Neuronal stem cell (in vitro differentiated cells): ENCODE results near the gene NNT.
A peak's percentile ranks its signal among the peaks of the same experiment; 100 is the strongest.
"Not testable (repeated sequence)": the region's sequence is repeated elsewhere in the genome, so short reads cannot be mapped to it uniquely, and the experiment has no call there.

Source experiments
- DNase-seq: peaks from one replicate; pipeline ENCODE4 v3.0.0-alpha.2; 2013; ENCODE audit warnings: low spot score
- H2AFZ ChIP-seq: one replicate; pipeline ENCODE4 v1.6.1; 2013; ENCODE audit warnings: mild to moderate bottlenecking, low read length, inconsistent platforms
- H2AK5ac ChIP-seq: 2 replicates; pipeline ENCODE4 v1.6.1; 2013; ENCODE audit warnings: low read depth, mild to moderate bottlenecking, inconsistent platforms, low read length, moderate library complexity, mixed read lengths
- H2BK120ac ChIP-seq: 2 replicates; pipeline ENCODE4 v1.6.1; 2013; ENCODE audit warnings: low read depth, mild to moderate bottlenecking, inconsistent platforms, low read length, moderate library complexity, mixed read lengths
- H2BK12ac ChIP-seq: one replicate; pipeline ENCODE4 v1.6.1; 2013; ENCODE audit warnings: low read length, inconsistent platforms
- H2BK15ac ChIP-seq: 2 replicates; pipeline ENCODE4 v1.6.1; 2013; ENCODE audit warnings: mild to moderate bottlenecking, low read length, inconsistent platforms, mixed read lengths
- H2BK5ac ChIP-seq: one replicate; pipeline ENCODE4 v1.6.1; 2013; ENCODE audit warnings: inconsistent platforms, mild to moderate bottlenecking, low read length, moderate library complexity
- H3K14ac ChIP-seq: one replicate; pipeline ENCODE4 v1.6.1; 2013; ENCODE audit warnings: low read length, inconsistent platforms
- H3K18ac ChIP-seq: 2 replicates; pipeline ENCODE4 v1.6.1; 2013; ENCODE audit warnings: low read length, inconsistent platforms
- H3K23ac ChIP-seq: 2 replicates; pipeline ENCODE4 v1.6.1; 2013; ENCODE audit warnings: low read depth, mild to moderate bottlenecking, mixed read lengths, low read length, inconsistent platforms; ENCODE audit not compliant: poor library complexity
- H3K27ac ChIP-seq: replicated peaks from 3 replicates; pipeline ENCODE4 v1.5.1; 2013; ENCODE audit warnings: low read length, inconsistent platforms
- H3K27me3 ChIP-seq, 3 experiments: 2 replicates each; pipeline ENCODE4 v1.6.1; 2013; ENCODE audit warnings: low read length in 3 of 3, mild to moderate bottlenecking in 2 of 3, inconsistent platforms in 1 of 3, low read depth in 1 of 3, mixed read lengths in 1 of 3, moderate library complexity in 1 of 3; ENCODE audit not compliant: control insufficient read depth in 3 of 3, insufficient read depth in 3 of 3
- H3K36me3 ChIP-seq, 2 donors: replicated peaks in 1 of 2; 2 replicates each; pipeline ENCODE4 v1.6.1; 2013; ENCODE audit warnings: low read length in 2 of 2; ENCODE audit not compliant: control insufficient read depth in 2 of 2, insufficient read depth in 2 of 2
- H3K4ac ChIP-seq: 2 replicates; pipeline ENCODE4 v1.6.1; 2013; ENCODE audit warnings: inconsistent platforms, mild to moderate bottlenecking, low read length, moderate library complexity
- H3K4me1 ChIP-seq, 2 donors: 1 replicate in 1 of 2; 2 replicates in 1 of 2; pipeline ENCODE4 v1.6.1; 2013; ENCODE audit warnings: low read length in 2 of 2, low read depth in 1 of 2; ENCODE audit not compliant: control insufficient read depth in 2 of 2, insufficient read depth in 1 of 2
- H3K4me2 ChIP-seq: one replicate; pipeline ENCODE4 v1.6.1; 2013; ENCODE audit warnings: mild to moderate bottlenecking, low read length, inconsistent platforms; ENCODE audit not compliant: insufficient read depth, poor library complexity, severe bottlenecking
- H3K4me3 ChIP-seq, 2 donors: 2 replicates each; pipeline ENCODE4 v1.5.1; 2013; ENCODE audit warnings: low read length in 2 of 2, mild to moderate bottlenecking in 2 of 2, inconsistent platforms in 1 of 2, moderate library complexity in 1 of 2
- H3K79me1 ChIP-seq: one replicate; pipeline ENCODE4 v1.6.1; 2013; ENCODE audit warnings: low read depth, mild to moderate bottlenecking, inconsistent platforms, low read length, moderate library complexity
- H3K9ac ChIP-seq: one replicate; pipeline ENCODE4 v1.6.1; 2013; ENCODE audit warnings: mild to moderate bottlenecking, low read depth, low read length, inconsistent platforms; ENCODE audit not compliant: poor library complexity
- H3K9me3 ChIP-seq, 2 donors: replicated peaks in 1 of 2; 2 replicates each; pipeline versions ENCODE3 to v1.6.1; 2013; ENCODE audit warnings: low read length in 2 of 2, mild to moderate bottlenecking in 2 of 2, inconsistent platforms in 1 of 2, low read depth in 1 of 2, mixed read lengths in 1 of 2, moderate library complexity in 1 of 2; ENCODE audit not compliant: control insufficient read depth in 2 of 2, insufficient read depth in 1 of 2
- H4K8ac ChIP-seq: one replicate; pipeline ENCODE4 v1.6.1; 2013; ENCODE audit warnings: low read depth, mild to moderate bottlenecking, inconsistent platforms, low read length, moderate library complexity
- H4K91ac ChIP-seq: one replicate; pipeline ENCODE4 v1.6.1; 2013; ENCODE audit warnings: low read length, low read depth, mild to moderate bottlenecking, inconsistent platforms; ENCODE audit not compliant: poor library complexity
- WGBS, 2 donors: extraction: QIAGEN DNeasy Blood & Tissue Kit; methylation state at CpG; one replicate each; pipeline ENCODE4 v1.1.7; 2013; ENCODE audit warnings: missing lambda C conversion rate in 2 of 2, mixed read lengths in 1 of 2; ENCODE audit not compliant: insufficient read length in 2 of 2, insufficient replicate concordance in 1 of 2; ENCODE audit errors: extremely low coverage in 2 of 2; 5-methylcytosine and 5-hydroxymethylcytosine counted together

Gene NNT

GRCh38 chr5:43555895-43556606 is 46.9 kb upstream of the NNT start:
- peak overlapping the region; percentile 94 for H4K91ac ChIP-seq
- peaks cover 10 to 47% of the 10 kb centered on the region in 2 donors for H3K36me3 ChIP-seq
- H3K23ac ChIP-seq: peak overlapping the region; percentile 95
- peak overlapping the region; percentile 98 for H3K9ac ChIP-seq
- H3K27me3 ChIP-seq: no peaks in the 10 kb centered on the region
- peaks cover 0 to 3% of the 10 kb centered on the region in 2 donors for H3K9me3 ChIP-seq
- peak overlapping the region; percentile 97 for H2AFZ ChIP-seq
- H3K18ac ChIP-seq: peak overlapping the region; percentile 100
- peak overlapping the region; percentile 90 for H2AK5ac ChIP-seq
- no CpG with 5 or more reads among the region's 44 CpGs for WGBS, 2 donors
- peak overlapping the region; percentile 44 for H3K4me2 ChIP-seq
- H3K14ac ChIP-seq: peak overlapping the region; percentile 98
- H3K27ac ChIP-seq: peak overlapping the region; percentile 69
- peak overlapping the region; percentile 98 for H4K8ac ChIP-seq
- H2BK12ac ChIP-seq: no peak overlapping the region
- peaks cover 4 to 8% of the 10 kb centered on the region in 2 donors for H3K4me1 ChIP-seq
- no peak overlapping the region for H2BK120ac ChIP-seq
- H2BK15ac ChIP-seq: no peak overlapping the region
- H3K4me3 ChIP-seq: peak overlapping the region; percentile 68 to 96
- H2BK5ac ChIP-seq: no peak overlapping the region
- DNase-seq: peak; percentile 41
- no peak overlapping the region for H3K4ac ChIP-seq
- H3K79me1 ChIP-seq: no peaks in the 10 kb centered on the region

GRCh38 chr5:43556607-43556856 is 46.4 kb upstream of the NNT start:
- Histone ChIP-seq H3K23ac (peak overlapping the region; percentile 95), H2AFZ (peak overlapping the region; percentile 97), H3K4me3 (peak overlapping the region; percentile 68 to 96), H3K18ac (peak overlapping the region; percentile 100), H2AK5ac (peak overlapping the region; percentile 90), H2BK5ac (peak overlapping the region; percentile 53), H4K8ac (peak overlapping the region; percentile 98), H3K9ac (peak overlapping the region; percentile 98), H3K27ac (peak overlapping the region; percentile 69), H3K4me2 (peak overlapping the region; percentile 44), H3K36me3 (peaks cover 10 to 42% of the 10 kb centered on the region in 2 donors)
- not testable (repeated sequence) for H3K4ac ChIP-seq, H3K79me1 ChIP-seq, H3K27me3 ChIP-seq, H3K4me1 ChIP-seq, H3K14ac ChIP-seq, H2BK12ac ChIP-seq, H2BK120ac ChIP-seq, H3K9me3 ChIP-seq, H4K91ac ChIP-seq, DNase-seq, H2BK15ac ChIP-seq
- WGBS, 2 donors: no CpG with 5 or more reads among the region's 30 CpGs

- H3K4me1 ChIP-seq: peaks cover 4 to 8% of the 10 kb centered on the region in 2 donors
- peak; percentile 83 for DNase-seq
- WGBS, 2 donors: no CpG with 5 or more reads among the region's 79 CpGs
- no peaks in the 10 kb centered on the region for H3K27me3 ChIP-seq
- peaks cover 9 to 38% of the 10 kb centered on the region in 2 donors for H3K36me3 ChIP-seq
- no peak within 1 kb of the TSS for H2BK15ac ChIP-seq
- H3K4me2 ChIP-seq: peak within 1 kb of the TSS; percentile 83
- no peak within 1 kb of the TSS for H2BK12ac ChIP-seq
- peak within 1 kb of the TSS; percentile 95 for H3K23ac ChIP-seq
- peak within 1 kb of the TSS; percentile 98 for H3K14ac ChIP-seq
- H3K18ac ChIP-seq: peak within 1 kb of the TSS; percentile 100
- H3K9me3 ChIP-seq: peaks cover 0 to 3% of the 10 kb centered on the region in 2 donors
- H2AFZ ChIP-seq: peak within 1 kb of the TSS; percentile 97
- H2BK120ac ChIP-seq: no peak within 1 kb of the TSS
- H3K9ac ChIP-seq: peak within 1 kb of the TSS; percentile 98
- peak within 1 kb of the TSS; percentile 53 for H2BK5ac ChIP-seq
- peak within 1 kb of the TSS; percentile 69 for H3K27ac ChIP-seq
- H3K4me3 ChIP-seq: peak within 1 kb of the TSS; percentile 68 to 96
- H3K79me1 ChIP-seq: no peaks in the 10 kb centered on the region
- H4K8ac ChIP-seq: peak within 1 kb of the TSS; percentile 98
- H4K91ac ChIP-seq: peak within 1 kb of the TSS; percentile 94
- peak within 1 kb of the TSS; percentile 90 for H2AK5ac ChIP-seq
- H3K4ac ChIP-seq: no peak within 1 kb of the TSS
These were observed 46.0 kb upstream of the NNT start, which contains the start of gene PAIP1 for GRCh38 chr5:43556857-43557542. Gene PAIP1, minus strand, starts transcription at chr5:43557077. Its CDS starts 231 bp downstream, at chr5:43556846.

GRCh38 chr5:43560128-43560527 is 42.9 kb upstream of the NNT start:
- H3K14ac ChIP-seq: no peak overlapping the region
- H3K27me3 ChIP-seq: no peaks in the 10 kb centered on the region
- no peak overlapping the region for H2AK5ac ChIP-seq
- no peak overlapping the region for H4K8ac ChIP-seq
- no peak overlapping the region for H3K18ac ChIP-seq
- H2BK15ac ChIP-seq: no peak overlapping the region
- H2BK5ac ChIP-seq: no peak overlapping the region
- H3K4ac ChIP-seq: no peak overlapping the region
- no peak overlapping the region for H4K91ac ChIP-seq
- H3K9ac ChIP-seq: no peak overlapping the region
- DNase-seq: no peak
- H3K23ac ChIP-seq: no peak overlapping the region
- peaks cover 0 to 6% of the 10 kb centered on the region in 2 donors for H3K36me3 ChIP-seq
- WGBS, 2 donors: no CpG with 5 or more reads among the region's 2 CpGs
- H2AFZ ChIP-seq: peak overlapping the region; percentile 12
- no peaks in the 10 kb centered on the region for H3K79me1 ChIP-seq
- no peaks in the 10 kb centered on the region for H3K9me3 ChIP-seq
- H3K4me1 ChIP-seq: no peaks in the 10 kb centered on the region
- no peak overlapping the region for H3K4me3 ChIP-seq
- H2BK12ac ChIP-seq: no peak overlapping the region
- no peak overlapping the region for H3K4me2 ChIP-seq
- H3K27ac ChIP-seq: no peak overlapping the region
- H2BK120ac ChIP-seq: no peak overlapping the region
